KOPT-K1 (cell line): ENCODE data around the gene ETFA.

ENCODE experiments used
- H3K27ac ChIP-seq: fragments of 200-600 bp; sonication (generic); 2 replicates; pipeline ENCODE4 v1.5.1; 2016; ENCODE audit warnings: antibody characterized with exemption, mild to moderate bottlenecking, low read depth, low read length; ENCODE audit not compliant: poor library complexity, severe bottlenecking
- H3K36me3 ChIP-seq: fragments of 200-600 bp; sonication (generic); 2 replicates; pipeline ENCODE4 v1.5.1; 2017; ENCODE audit warnings: antibody characterized with exemption, mild to moderate bottlenecking, low read length, moderate library complexity; ENCODE audit not compliant: insufficient read depth
- H3K9me3 ChIP-seq: fragments of 200-600 bp; sonication (generic); 2 replicates; pipeline ENCODE4 v1.5.1; 2017; ENCODE audit warnings: antibody characterized with exemption, low read length, mild to moderate bottlenecking; ENCODE audit not compliant: insufficient read depth, poor library complexity, severe bottlenecking

ETFA gene

DNA sequence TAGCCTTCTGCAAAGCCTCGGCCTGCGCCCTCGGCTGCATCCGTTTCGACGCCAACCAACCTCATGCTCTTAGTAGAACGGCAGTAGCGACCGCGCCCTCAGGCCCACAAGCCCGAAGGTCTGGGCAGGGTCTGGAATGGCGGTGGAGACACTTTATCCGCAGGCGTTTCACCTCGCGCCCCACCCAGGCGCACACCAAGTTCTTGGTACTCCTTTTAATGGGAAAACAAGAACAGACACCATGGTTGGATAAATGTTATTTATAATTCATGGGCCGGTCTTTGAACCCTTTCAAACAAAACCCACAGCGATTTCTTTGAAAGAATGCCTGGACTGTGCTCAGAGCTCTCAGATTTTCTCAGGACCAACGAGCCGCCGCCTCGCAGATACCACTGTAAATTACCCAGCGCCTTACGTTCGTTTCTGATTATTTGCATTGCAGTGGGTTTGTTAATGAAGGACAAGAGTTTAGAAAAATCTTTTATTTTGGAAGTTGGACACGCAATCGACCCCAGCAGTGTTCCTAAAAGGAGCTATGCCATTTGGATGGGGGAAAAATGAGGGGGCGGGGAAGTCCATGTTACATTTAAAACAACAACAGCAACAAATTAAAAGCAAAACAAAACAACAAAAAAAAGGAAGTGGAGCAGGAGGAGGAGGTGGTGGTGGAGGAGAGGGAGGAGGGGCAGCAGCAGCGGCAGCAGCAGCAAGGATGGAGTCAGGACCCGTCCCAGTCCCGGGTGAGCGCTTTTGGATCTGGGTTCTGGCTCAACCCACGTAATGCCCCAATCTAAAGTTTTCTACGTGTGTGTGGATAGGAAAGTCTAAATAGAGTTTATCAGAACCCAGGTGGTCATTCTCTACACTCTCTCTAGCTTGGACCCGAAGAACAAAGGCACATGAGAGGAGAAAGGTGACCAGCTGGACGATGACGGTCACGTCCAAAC is 24.3 kb upstream of the ETFA start:
- Histone ChIP-seq H3K36me3 (no peaks in the 10 kb centered on the region), H3K9me3 (no peaks in the 10 kb centered on the region), H3K27ac (peak overlapping the region; percentile 66)

GRCh38 chr15:76334438-76335306 is 23.4 kb upstream of the ETFA start:
- Histone ChIP-seq H3K27ac (no peak overlapping the region), H3K9me3 (no peaks in the 10 kb centered on the region), H3K36me3 (no peaks in the 10 kb centered on the region)

- H3K36me3 ChIP-seq = no peaks in the 10 kb centered on the region
- H3K9me3 ChIP-seq = no peaks in the 10 kb centered on the region
- H3K27ac ChIP-seq = no peak overlapping the region
These were observed 22.6 kb upstream of the ETFA start for GRCh38 chr15:76333720-76334437.

- H3K36me3 ChIP-seq = no peaks in the 10 kb centered on the region
These were observed 22.0 kb upstream of the ETFA start for GRCh38 chr15:76333309-76333708.

GRCh38 chr15:76332796-76333195 is 21.5 kb upstream of the ETFA start:
- Histone ChIP-seq H3K9me3 (no peaks in the 10 kb centered on the region), H3K27ac (no peak overlapping the region), H3K36me3 (no peaks in the 10 kb centered on the region)

More at GRCh38 chr15:76333309-76333708, 22.0 kb upstream of the ETFA start:
- Histone ChIP-seq H3K27ac (no peak overlapping the region), H3K9me3 (no peaks in the 10 kb centered on the region)

DNA sequence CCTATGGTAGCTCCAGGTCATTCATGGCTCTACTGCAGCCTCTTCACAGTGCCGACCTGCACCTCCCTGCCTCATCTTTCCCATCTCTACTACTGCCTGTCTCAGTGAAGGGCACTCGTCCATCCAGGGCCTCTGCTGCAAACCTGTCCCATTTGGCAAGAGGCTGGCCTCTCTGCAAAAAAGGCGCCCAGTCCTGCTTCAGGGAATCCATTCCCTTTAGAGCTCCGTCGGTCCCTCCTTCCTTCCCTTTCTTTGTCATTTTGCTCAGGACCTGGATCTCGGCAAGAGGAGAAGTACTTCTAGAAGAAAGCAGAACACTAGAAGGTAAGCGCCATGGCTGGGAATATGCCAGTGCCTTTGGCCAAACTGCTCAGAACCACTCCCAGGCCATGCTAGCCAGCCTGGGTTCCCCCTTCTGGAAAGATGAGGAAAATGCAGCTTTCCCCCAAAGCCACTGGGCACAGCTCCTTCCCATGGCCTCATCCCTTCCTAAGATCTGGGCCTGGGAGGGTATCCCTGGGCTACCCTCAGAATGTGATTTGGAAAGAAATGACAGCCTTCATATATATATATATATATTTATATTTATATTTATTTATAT is 18.9 kb upstream of the ETFA start:
- no peaks in the 10 kb centered on the region for H3K9me3 ChIP-seq
- H3K36me3 ChIP-seq = no peaks in the 10 kb centered on the region
- no peak overlapping the region for H3K27ac ChIP-seq

GRCh38 chr15:76328958-76329357 is 17.7 kb upstream of the ETFA start:
- Histone ChIP-seq H3K27ac (no peak overlapping the region), H3K36me3 (no peaks in the 10 kb centered on the region), H3K9me3 (no peaks in the 10 kb centered on the region)

DNA sequence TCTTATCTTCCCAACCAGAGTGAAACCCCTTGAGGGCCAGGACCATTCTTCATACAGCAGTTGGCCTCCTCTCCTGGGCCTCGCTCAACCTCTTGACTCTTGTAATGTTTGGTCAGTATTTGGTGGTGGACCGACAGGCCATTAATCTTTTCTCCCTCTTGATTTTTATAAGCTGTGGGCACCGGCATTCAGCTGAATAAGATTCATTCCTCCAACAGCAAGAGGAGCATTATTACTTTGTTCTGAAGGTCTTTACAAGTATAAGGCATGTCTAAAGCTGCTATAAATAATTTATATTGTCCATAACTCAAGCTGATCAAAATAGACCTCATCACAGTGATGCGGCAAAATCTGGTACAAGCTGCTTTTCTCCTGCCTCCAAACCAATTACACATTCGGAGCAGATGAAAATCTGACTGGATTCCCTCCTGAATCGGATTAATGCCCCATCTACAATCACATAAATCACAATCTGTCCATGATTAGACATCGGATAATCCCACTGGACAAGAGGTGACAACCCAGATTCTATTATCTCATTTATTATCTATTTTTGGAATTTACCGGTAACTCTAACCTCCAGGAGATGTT is 16.9 kb upstream of the ETFA start:
- Histone ChIP-seq H3K27ac (no peak overlapping the region), H3K36me3 (no peaks in the 10 kb centered on the region), H3K9me3 (no peaks in the 10 kb centered on the region)

GRCh38 chr15:76327191-76328105 is 16.2 kb upstream of the ETFA start:
- Histone ChIP-seq H3K36me3 (no peaks in the 10 kb centered on the region), H3K27ac (no peak overlapping the region), H3K9me3 (no peaks in the 10 kb centered on the region)

- no peaks in the 10 kb centered on the region for H3K36me3 ChIP-seq
- H3K9me3 ChIP-seq = no peaks in the 10 kb centered on the region
- no peak overlapping the region for H3K27ac ChIP-seq
These were observed 14.4 kb upstream of the ETFA start for GRCh38 chr15:76325704-76326103.

DNA sequence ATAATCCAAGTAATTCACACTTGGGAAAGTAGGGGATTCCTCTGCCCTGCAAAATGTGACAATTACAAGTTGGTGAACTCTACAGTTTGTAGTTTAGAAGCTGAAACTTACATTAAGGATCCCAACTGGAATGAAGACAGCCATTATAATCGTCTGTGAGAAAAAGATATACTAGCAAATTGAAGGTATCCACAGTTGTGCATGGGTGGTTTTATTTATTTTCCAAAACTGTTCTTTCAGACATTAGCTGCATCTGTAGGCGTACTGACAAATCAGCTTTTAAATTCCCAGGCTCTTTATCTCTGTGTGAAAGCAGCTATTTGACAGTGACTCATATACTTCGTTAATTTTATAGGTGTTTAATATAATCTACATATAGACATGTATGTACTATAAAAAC is 12.8 kb upstream of the ETFA start:
- Histone ChIP-seq H3K27ac (no peak overlapping the region), H3K9me3 (no peaks in the 10 kb centered on the region), H3K36me3 (no peaks in the 10 kb centered on the region)

- Histone ChIP-seq H3K27ac (no peak overlapping the region), H3K36me3 (no peaks in the 10 kb centered on the region), H3K9me3 (no peaks in the 10 kb centered on the region)
These were observed 10.3 kb upstream of the ETFA start for GRCh38 chr15:76321602-76322001.

DNA sequence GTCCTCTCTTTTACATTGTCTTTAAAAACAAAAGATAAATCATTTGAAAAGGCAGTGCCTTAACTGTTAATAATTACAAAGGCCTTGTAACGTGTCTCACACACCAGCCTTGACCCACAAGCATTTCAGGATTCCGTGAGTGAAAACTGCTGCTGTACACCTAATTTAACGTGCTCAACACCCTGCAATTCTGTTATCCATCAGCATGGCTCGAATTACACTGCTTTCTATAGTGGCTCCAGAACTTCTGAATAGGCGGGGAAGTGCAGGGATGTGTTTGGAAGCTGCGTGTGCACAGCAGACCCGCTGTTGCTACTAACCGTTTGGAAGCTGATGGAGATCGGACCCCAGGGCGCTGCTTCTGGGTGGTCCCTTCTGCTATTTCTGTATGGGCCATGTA is 9.9 kb upstream of the ETFA start:
- H3K27ac ChIP-seq = no peak overlapping the region
- no peaks in the 10 kb centered on the region for H3K36me3 ChIP-seq
- H3K9me3 ChIP-seq = no peaks in the 10 kb centered on the region
